CD8-positive, alpha-beta memory T cell (primary cell): ENCODE data around the gene ARMC6. TPM values are rescaled to one million over a fixed set of nuclear protein-coding genes. Genes with fewer than 3 reads are reported as not detected.

Experiments used
- CTCF ChIA-PET: fragments of 350-600 bp; sonication (Branson Sonifier 250); formaldehyde crosslinking; loops from one replicate; lab custom pipeline; 2021; ENCODE audit warnings: antibody characterized with exemption; lab: Charles Lee
- POLR2A ChIA-PET: fragments of 350-600 bp; sonication (Branson Sonifier 250); formaldehyde crosslinking; loops from one replicate; lab custom pipeline; 2021; ENCODE audit warnings: antibody characterized with exemption; lab: Charles Lee
- DNase-seq, 5 donors: peaks; one replicate each; pipeline versions ENCODE4 v3.0.0 to v3.0.0-alpha.2; 2020 to 2022; ENCODE audit warnings: mixed read lengths in 1 of 5
- H3K27ac ChIP-seq: one replicate; pipeline ENCODE4 v1.7.0; 2013; ENCODE audit warnings: low read depth, mild to moderate bottlenecking, low read length, moderate library complexity
- H3K27me3 ChIP-seq: 2 replicates; pipeline ENCODE4 v1.7.0; 2013; ENCODE audit warnings: low read length, mild to moderate bottlenecking; ENCODE audit not compliant: insufficient read depth, poor library complexity, severe bottlenecking
- H3K36me3 ChIP-seq: 2 replicates; pipeline ENCODE4 v1.7.0; 2013; ENCODE audit warnings: mild to moderate bottlenecking, low read length, moderate library complexity; ENCODE audit not compliant: insufficient read depth
- H3K4me1 ChIP-seq: 2 replicates; pipeline ENCODE4 v1.7.0; 2013; ENCODE audit warnings: mild to moderate bottlenecking, low read length, moderate library complexity; ENCODE audit not compliant: insufficient read depth
- H3K4me3 ChIP-seq: 2 replicates; pipeline ENCODE4 v1.7.0; 2013; ENCODE audit warnings: mild to moderate bottlenecking, low read length
- H3K9me3 ChIP-seq: 2 replicates; pipeline ENCODE4 v1.7.0; 2013; ENCODE audit warnings: mild to moderate bottlenecking, low read length
- H3K27ac Mint-ChIP-seq, 8 donors: one replicate each; pipeline ENCODE4 v1.8.0; 2020 to 2021; ENCODE audit warnings: mixed read lengths in 8 of 8, mild to moderate bottlenecking in 6 of 8, inconsistent platforms in 3 of 8, moderate library complexity in 3 of 8
- H3K27me3 Mint-ChIP-seq, 2 donors: one replicate each; pipeline ENCODE4 v1.8.0; 2020 to 2021; ENCODE audit warnings: mixed read lengths in 2 of 2, mild to moderate bottlenecking in 1 of 2, moderate library complexity in 1 of 2
- H3K36me3 Mint-ChIP-seq, 3 donors: one replicate each; pipeline ENCODE4 v1.8.0; 2020 to 2021; ENCODE audit warnings: mixed read lengths in 3 of 3, inconsistent platforms in 1 of 3, mild to moderate bottlenecking in 1 of 3
- H3K4me1 Mint-ChIP-seq, 3 donors: one replicate each; pipeline ENCODE4 v1.8.0; 2020 to 2021; ENCODE audit warnings: mixed read lengths in 3 of 3, inconsistent platforms in 1 of 3, mild to moderate bottlenecking in 1 of 3
- H3K4me3 Mint-ChIP-seq, 7 donors: one replicate each; pipeline ENCODE4 v1.8.0; 2020 to 2021; ENCODE audit warnings: mixed read lengths in 7 of 7, mild to moderate bottlenecking in 6 of 7, moderate library complexity in 4 of 7, inconsistent platforms in 2 of 7
- H3K9me3 Mint-ChIP-seq, 5 donors: one replicate each; pipeline ENCODE4 v1.8.0; 2020 to 2022; ENCODE audit warnings: mixed read lengths in 5 of 5, mild to moderate bottlenecking in 3 of 5, moderate library complexity in 2 of 5, inconsistent platforms in 1 of 5
- polyA plus RNA-seq: library from polyadenylated mRNA; unstranded; fragments of 300-500 nt; fragmentation: Illumina TruSeq; gene quantifications from one replicate; pipeline ENCODE4 v1.2.3, GENCODE V29; 2021
- total RNA-seq, 2 experiments: library from RNA; stranded (reverse); gene quantifications; one replicate each; pipeline ENCODE4 v1.2.3, GENCODE V29; 2021

Gene ARMC6
- total and polyA plus RNA-seq, 3 experiments from 2014 or later: 34.1 to 61.9 (median 57.6) TPM

- POLR2A ChIA-PET: no interaction called here
- Histone ChIP-seq H3K4me3 (no peak overlapping the region), H3K27me3 (no peaks in the 10 kb centered on the region), H3K36me3 (peaks cover 7% of the 10 kb centered on the region), H3K4me1 (no peaks in the 10 kb centered on the region), H3K9me3 (no peaks in the 10 kb centered on the region), H3K27ac (no peak overlapping the region)
- H3K4me3 Mint-ChIP-seq: no peak overlapping the region
- no peaks in the 10 kb centered on the region for H3K4me1 Mint-ChIP-seq
- no peaks in the 10 kb centered on the region for H3K27me3 Mint-ChIP-seq
- H3K27ac Mint-ChIP-seq: peak overlapping the region in 1 of 8 donors; percentile 34
- DNase-seq: no peak
- H3K9me3 Mint-ChIP-seq: no peaks in the 10 kb centered on the region
- peaks cover 0 to 52% (median 12%) of the 10 kb centered on the region in 3 donors for H3K36me3 Mint-ChIP-seq
- CTCF ChIA-PET: no interaction called here
Observed at GRCh38 chr19:18992696-18993095, 40.7 kb upstream of the ARMC6 start.

- no peak overlapping the region for H3K27ac Mint-ChIP-seq
- H3K27me3 Mint-ChIP-seq: no peaks in the 10 kb centered on the region
- Histone ChIP-seq H3K36me3 (peaks cover 7% of the 10 kb centered on the region), H3K4me3 (no peak overlapping the region), H3K27ac (no peak overlapping the region), H3K9me3 (no peaks in the 10 kb centered on the region), H3K27me3 (no peaks in the 10 kb centered on the region), H3K4me1 (no peaks in the 10 kb centered on the region)
- no peak overlapping the region for H3K4me3 Mint-ChIP-seq
- DNase-seq: no peak
- H3K4me1 Mint-ChIP-seq: peaks cover 0 to 3% (median 3%) of the 10 kb centered on the region in 3 donors
- no peaks in the 10 kb centered on the region for H3K9me3 Mint-ChIP-seq
- ChIA-PET CTCF (no interaction called here), POLR2A (no interaction called here)
- peaks cover 0 to 56% (median 15%) of the 10 kb centered on the region in 3 donors for H3K36me3 Mint-ChIP-seq
Observed at GRCh38 chr19:18993115-18993514, 40.3 kb upstream of the ARMC6 start.

- no peak overlapping the region for H3K4me3 Mint-ChIP-seq
- Histone ChIP-seq H3K36me3 (peaks cover 13% of the 10 kb centered on the region), H3K4me1 (peaks cover 12% of the 10 kb centered on the region), H3K9me3 (no peaks in the 10 kb centered on the region), H3K4me3 (no peak overlapping the region), H3K27me3 (no peaks in the 10 kb centered on the region), H3K27ac (no peak overlapping the region)
- no peaks in the 10 kb centered on the region for H3K9me3 Mint-ChIP-seq
- H3K36me3 Mint-ChIP-seq: peaks cover 0 to 72% (median 18%) of the 10 kb centered on the region in 3 donors
- ChIA-PET CTCF (no interaction called here), POLR2A (no interaction called here)
- no peak for DNase-seq
- no peaks in the 10 kb centered on the region for H3K27me3 Mint-ChIP-seq
- peaks cover 24 to 28% (median 24%) of the 10 kb centered on the region in 3 donors for H3K4me1 Mint-ChIP-seq
- no peak overlapping the region for H3K27ac Mint-ChIP-seq
Observed at GRCh38 chr19:18995804-18996241, 37.6 kb upstream of the ARMC6 start.

- Mint-ChIP-seq H3K9me3 (no peaks in the 10 kb centered on the region), H3K4me3 (no peak overlapping the region), H3K4me1 (peaks cover 24 to 28% (median 24%) of the 10 kb centered on the region in 3 donors), H3K27me3 (no peaks in the 10 kb centered on the region), H3K36me3 (peaks cover 0 to 71% (median 18%) of the 10 kb centered on the region in 3 donors), H3K27ac (no peak overlapping the region)
- Histone ChIP-seq H3K4me3 (no peak overlapping the region), H3K4me1 (peaks cover 12% of the 10 kb centered on the region), H3K27me3 (no peaks in the 10 kb centered on the region), H3K27ac (no peak overlapping the region), H3K36me3 (peaks cover 13% of the 10 kb centered on the region), H3K9me3 (no peaks in the 10 kb centered on the region)
- POLR2A ChIA-PET: no interaction called here
- no peak for DNase-seq
- CTCF ChIA-PET: no interaction called here
Observed at GRCh38 chr19:18996351-18996750, 37.1 kb upstream of the ARMC6 start.

GRCh38 chr19:18996796-18997394 is 36.5 kb upstream of the ARMC6 start:
- ChIA-PET POLR2A (no interaction called here), CTCF (no interaction called here)
- no peaks in the 10 kb centered on the region for H3K9me3 Mint-ChIP-seq
- H3K36me3 Mint-ChIP-seq: peaks cover 0 to 72% (median 21%) of the 10 kb centered on the region in 3 donors
- no peak overlapping the region for H3K27ac ChIP-seq
- H3K4me3 ChIP-seq: no peak overlapping the region
- H3K4me1 ChIP-seq: peaks cover 12% of the 10 kb centered on the region
- H3K36me3 ChIP-seq: peaks cover 13% of the 10 kb centered on the region
- H3K27me3 Mint-ChIP-seq: no peaks in the 10 kb centered on the region
- peaks cover 24 to 28% (median 28%) of the 10 kb centered on the region in 3 donors for H3K4me1 Mint-ChIP-seq
- H3K27me3 ChIP-seq: no peaks in the 10 kb centered on the region
- DNase-seq: no peak
- H3K9me3 ChIP-seq: no peaks in the 10 kb centered on the region
- H3K27ac Mint-ChIP-seq: peak overlapping the region in 2 of 8 donors; percentile 25 to 56
- H3K4me3 Mint-ChIP-seq: no peak overlapping the region

- H3K36me3 Mint-ChIP-seq: peaks cover 0 to 75% (median 22%) of the 10 kb centered on the region in 3 donors
- ChIA-PET CTCF (interaction anchor here (0.9 kb wide), 1 partner anchor 19 kb away, joined by 4 read pairs; no protein-coding TSS in a partner anchor), POLR2A (no interaction called here)
- H3K36me3 ChIP-seq: peaks cover 17% of the 10 kb centered on the region
- H3K9me3 Mint-ChIP-seq: no peaks in the 10 kb centered on the region
- H3K27ac Mint-ChIP-seq: peak overlapping the region in 3 of 8 donors; percentile 29 to 82 (median 75)
- H3K27me3 Mint-ChIP-seq: no peaks in the 10 kb centered on the region
- H3K9me3 ChIP-seq: no peaks in the 10 kb centered on the region
- H3K27ac ChIP-seq: no peak overlapping the region
- H3K4me3 ChIP-seq: no peak overlapping the region
- no peak for DNase-seq
- no peaks in the 10 kb centered on the region for H3K27me3 ChIP-seq
- peaks cover 24 to 28% (median 28%) of the 10 kb centered on the region in 3 donors for H3K4me1 Mint-ChIP-seq
- H3K4me3 Mint-ChIP-seq: peak overlapping the region in 1 of 7 donors; percentile 1
- H3K4me1 ChIP-seq: peaks cover 12% of the 10 kb centered on the region
Observed at GRCh38 chr19:18998276-18998675, 35.1 kb upstream of the ARMC6 start.

GRCh38 chr19:18999016-18999758 is 34.2 kb upstream of the ARMC6 start:
- Histone ChIP-seq H3K36me3 (peaks cover 22% of the 10 kb centered on the region), H3K9me3 (no peaks in the 10 kb centered on the region), H3K27ac (no peak overlapping the region), H3K4me3 (no peak overlapping the region), H3K4me1 (peaks cover 12% of the 10 kb centered on the region), H3K27me3 (no peaks in the 10 kb centered on the region)
- ChIA-PET CTCF (interaction anchor here (0.9 kb wide), 1 partner anchor 19 kb away, joined by 4 read pairs; no protein-coding TSS in a partner anchor), POLR2A (no interaction called here)
- Mint-ChIP-seq H3K27me3 (no peaks in the 10 kb centered on the region), H3K27ac (peak overlapping the region in 6 of 8 donors; percentile 41 to 87 (median 70)), H3K9me3 (no peaks in the 10 kb centered on the region), H3K4me1 (peaks cover 24 to 28% (median 28%) of the 10 kb centered on the region in 3 donors), H3K4me3 (peak overlapping the region in 2 of 7 donors; percentile 33 to 80), H3K36me3 (peaks cover 0 to 74% (median 16%) of the 10 kb centered on the region in 3 donors)
- no peak for DNase-seq
